GM23338 (cell line): ENCODE data around the gene TCF12.

Experiments
- CREB1 ChIP-seq: fragments of 250-450 bp; sonication (Bioruptor Pico); IDR thresholded peaks from 2 replicates; pipeline ENCODE4 v1.5.0; 2020; ENCODE audit warnings: low read depth, mild to moderate bottlenecking, moderate library complexity
- POLR2AphosphoS5 ChIP-seq: IDR thresholded peaks from 2 replicates; pipeline ENCODE4 v1.6.1; 2016; ENCODE audit warnings: antibody characterized with exemption, low read depth
- TF ChIP-seq, protein P1 (sequence below), 2 experiments: fragments of 200-600 bp in 1 of 2; sonication (generic) in 1 of 2; conservative IDR thresholded peaks; 2 replicates each; pipeline versions ENCODE4 v1.5.1 to v1.6.1; 2016 to 2017; ENCODE audit warnings: antibody characterized with exemption in 2 of 2, low read depth in 2 of 2, mild to moderate bottlenecking in 2 of 2, moderate library complexity in 1 of 2

DNA sequence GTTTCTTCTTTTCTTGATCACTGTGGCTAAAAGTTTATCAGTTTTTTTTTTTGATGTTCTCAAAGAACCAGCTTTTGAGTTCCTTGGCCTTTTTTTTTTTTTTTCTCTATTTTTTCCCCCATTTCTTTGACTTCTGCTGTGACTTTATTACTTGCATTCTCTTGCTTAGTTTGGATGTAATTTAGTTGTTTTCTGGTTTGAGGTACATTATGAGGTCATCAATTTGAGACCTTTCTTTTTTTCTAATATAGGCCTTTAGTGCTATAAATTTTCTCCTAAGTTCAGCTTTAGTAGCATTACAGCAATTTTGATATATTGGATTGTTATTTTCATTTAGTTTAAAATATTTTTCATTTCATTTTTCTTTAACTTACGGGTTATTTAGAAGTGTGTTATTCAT lies 35.3 kb downstream of the TCF12 start:
- TF ChIP-seq, protein P1, sequence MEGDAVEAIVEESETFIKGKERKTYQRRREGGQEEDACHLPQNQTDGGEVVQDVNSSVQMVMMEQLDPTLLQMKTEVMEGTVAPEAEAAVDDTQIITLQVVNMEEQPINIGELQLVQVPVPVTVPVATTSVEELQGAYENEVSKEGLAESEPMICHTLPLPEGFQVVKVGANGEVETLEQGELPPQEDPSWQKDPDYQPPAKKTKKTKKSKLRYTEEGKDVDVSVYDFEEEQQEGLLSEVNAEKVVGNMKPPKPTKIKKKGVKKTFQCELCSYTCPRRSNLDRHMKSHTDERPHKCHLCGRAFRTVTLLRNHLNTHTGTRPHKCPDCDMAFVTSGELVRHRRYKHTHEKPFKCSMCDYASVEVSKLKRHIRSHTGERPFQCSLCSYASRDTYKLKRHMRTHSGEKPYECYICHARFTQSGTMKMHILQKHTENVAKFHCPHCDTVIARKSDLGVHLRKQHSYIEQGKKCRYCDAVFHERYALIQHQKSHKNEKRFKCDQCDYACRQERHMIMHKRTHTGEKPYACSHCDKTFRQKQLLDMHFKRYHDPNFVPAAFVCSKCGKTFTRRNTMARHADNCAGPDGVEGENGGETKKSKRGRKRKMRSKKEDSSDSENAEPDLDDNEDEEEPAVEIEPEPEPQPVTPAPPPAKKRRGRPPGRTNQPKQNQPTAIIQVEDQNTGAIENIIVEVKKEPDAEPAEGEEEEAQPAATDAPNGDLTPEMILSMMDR (conservative IDR thresholded peaks at IDR 0.05; ENCODE audit: low read depth in 2 of 2), result no peak
- no peak for TF ChIP-seq CREB1 (CRISPR knock-in tag)
- no peak for TF ChIP-seq POLR2AphosphoS5
